Right lobe of liver (tissue), 4 donors: ENCODE data around the gene KRTAP4-12.

ENCODE experiments used
- POLR2A ChIP-seq: fragments of 450-650 bp; IDR thresholded peaks from one replicate; pipeline ENCODE4 v1.6.1; 2017; ENCODE audit warnings: antibody characterized with exemption, mild to moderate bottlenecking
- TF ChIP-seq, protein P1 (sequence below), 4 donors: fragments of 200-600 bp in 3 of 4; fragments of 450-650 bp in 1 of 4; IDR thresholded peaks; one replicate each; pipeline versions ENCODE4 v1.5.1 to v1.8.0; 2016 to 2022; ENCODE audit warnings: antibody characterized with exemption in 4 of 4, mild to moderate bottlenecking in 2 of 4
- donor health status: DM: no; HTN: no; CAD: no.
- donor health status: DM: no; HTN: no; CAD: no.
- donor health status: DM: no; HTN: yes; CAD: no.

DNA sequence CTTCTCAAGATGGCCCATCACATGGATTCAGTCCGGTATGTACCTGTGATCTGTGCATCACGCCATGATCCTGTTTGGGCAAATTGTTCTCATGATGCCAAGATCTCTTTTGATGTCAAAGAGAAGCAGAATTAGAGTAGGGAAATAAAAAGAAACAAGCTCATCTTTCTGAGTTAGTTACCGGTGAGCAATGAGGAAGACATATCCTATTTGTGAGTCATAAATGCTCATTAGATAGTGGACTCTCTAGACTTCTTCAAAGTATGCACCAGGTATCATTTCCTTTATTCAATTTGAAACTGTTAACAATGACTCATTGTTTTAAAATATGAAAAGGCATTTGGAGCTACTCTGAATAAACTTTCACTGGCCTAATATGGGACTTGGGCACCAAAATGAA is 8.0 kb upstream of the KRTAP4-12 start:
- TF ChIP-seq, protein P1, sequence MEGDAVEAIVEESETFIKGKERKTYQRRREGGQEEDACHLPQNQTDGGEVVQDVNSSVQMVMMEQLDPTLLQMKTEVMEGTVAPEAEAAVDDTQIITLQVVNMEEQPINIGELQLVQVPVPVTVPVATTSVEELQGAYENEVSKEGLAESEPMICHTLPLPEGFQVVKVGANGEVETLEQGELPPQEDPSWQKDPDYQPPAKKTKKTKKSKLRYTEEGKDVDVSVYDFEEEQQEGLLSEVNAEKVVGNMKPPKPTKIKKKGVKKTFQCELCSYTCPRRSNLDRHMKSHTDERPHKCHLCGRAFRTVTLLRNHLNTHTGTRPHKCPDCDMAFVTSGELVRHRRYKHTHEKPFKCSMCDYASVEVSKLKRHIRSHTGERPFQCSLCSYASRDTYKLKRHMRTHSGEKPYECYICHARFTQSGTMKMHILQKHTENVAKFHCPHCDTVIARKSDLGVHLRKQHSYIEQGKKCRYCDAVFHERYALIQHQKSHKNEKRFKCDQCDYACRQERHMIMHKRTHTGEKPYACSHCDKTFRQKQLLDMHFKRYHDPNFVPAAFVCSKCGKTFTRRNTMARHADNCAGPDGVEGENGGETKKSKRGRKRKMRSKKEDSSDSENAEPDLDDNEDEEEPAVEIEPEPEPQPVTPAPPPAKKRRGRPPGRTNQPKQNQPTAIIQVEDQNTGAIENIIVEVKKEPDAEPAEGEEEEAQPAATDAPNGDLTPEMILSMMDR (IDR thresholded peaks at IDR 0.05) = no peak
- TF ChIP-seq POLR2A = no peak
